DND-41 (cell line): Measurements from ENCODE around the gene SMARCA1.

Experiments
- EZH2 ChIP-seq: IDR thresholded peaks from 3 replicates; pipeline ENCODE4 v1.6.1; 2012; ENCODE audit warnings: borderline replicate concordance, low read depth, mild to moderate bottlenecking, moderate library complexity, low read length, inconsistent platforms; ENCODE audit not compliant: severe bottlenecking
- TF ChIP-seq, protein P1 (sequence below): IDR thresholded peaks from 2 replicates; pipeline ENCODE4 v1.5.1; 2012; ENCODE audit warnings: borderline replicate concordance, low read length, moderate library complexity, mild to moderate bottlenecking; ENCODE audit not compliant: poor library complexity, severe bottlenecking; ENCODE audit errors: extremely low read depth

DNA sequence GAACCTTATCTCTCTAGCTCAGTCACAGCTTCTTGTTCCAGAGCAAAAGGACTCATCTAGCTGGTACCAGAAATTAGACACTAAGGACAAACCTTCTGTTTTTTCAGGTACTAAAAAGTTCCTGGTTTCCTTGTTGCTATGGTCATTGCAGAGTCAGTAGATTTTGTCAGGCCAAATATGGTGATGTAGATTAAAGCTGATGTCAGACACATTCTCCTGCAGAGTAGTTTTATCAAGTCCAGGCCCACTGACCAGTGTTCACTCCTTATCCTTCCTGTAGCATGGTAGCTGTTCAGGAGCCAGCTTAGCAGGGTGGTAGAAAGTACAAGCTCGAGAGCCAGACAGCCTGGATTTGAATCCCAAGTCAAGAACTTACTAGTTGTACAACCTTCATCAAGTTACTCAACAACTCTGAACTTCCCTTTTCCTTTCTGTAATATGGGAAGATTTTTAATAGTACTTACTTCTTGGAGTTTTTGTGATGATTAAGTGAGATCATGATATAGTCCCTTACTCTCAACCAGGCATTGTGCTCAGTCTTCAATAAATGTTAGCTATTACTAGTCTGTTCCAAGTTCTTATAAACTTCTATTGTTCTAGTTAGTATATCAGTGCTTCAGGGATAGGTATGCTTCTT is 34.7 kb upstream of the SMARCA1 start:
- TF ChIP-seq, protein P1, sequence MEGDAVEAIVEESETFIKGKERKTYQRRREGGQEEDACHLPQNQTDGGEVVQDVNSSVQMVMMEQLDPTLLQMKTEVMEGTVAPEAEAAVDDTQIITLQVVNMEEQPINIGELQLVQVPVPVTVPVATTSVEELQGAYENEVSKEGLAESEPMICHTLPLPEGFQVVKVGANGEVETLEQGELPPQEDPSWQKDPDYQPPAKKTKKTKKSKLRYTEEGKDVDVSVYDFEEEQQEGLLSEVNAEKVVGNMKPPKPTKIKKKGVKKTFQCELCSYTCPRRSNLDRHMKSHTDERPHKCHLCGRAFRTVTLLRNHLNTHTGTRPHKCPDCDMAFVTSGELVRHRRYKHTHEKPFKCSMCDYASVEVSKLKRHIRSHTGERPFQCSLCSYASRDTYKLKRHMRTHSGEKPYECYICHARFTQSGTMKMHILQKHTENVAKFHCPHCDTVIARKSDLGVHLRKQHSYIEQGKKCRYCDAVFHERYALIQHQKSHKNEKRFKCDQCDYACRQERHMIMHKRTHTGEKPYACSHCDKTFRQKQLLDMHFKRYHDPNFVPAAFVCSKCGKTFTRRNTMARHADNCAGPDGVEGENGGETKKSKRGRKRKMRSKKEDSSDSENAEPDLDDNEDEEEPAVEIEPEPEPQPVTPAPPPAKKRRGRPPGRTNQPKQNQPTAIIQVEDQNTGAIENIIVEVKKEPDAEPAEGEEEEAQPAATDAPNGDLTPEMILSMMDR = no peak
- no peak for TF ChIP-seq EZH2
